ENCODE measurements around the gene C1QC.

- TF ChIP-seq POLR2A (IDR thresholded peaks at IDR 0.05) (no peak), CTCF (IDR thresholded peaks at IDR 0.05) (no peak)
These were observed 23.6 kb upstream of the C1QC start for GRCh38 chr1:22619798-22620197.

All from sigmoid colon (tissue), 3 donors.